ENCODE measurements around the gene TP53I11.

The TP53I11 gene

DNA sequence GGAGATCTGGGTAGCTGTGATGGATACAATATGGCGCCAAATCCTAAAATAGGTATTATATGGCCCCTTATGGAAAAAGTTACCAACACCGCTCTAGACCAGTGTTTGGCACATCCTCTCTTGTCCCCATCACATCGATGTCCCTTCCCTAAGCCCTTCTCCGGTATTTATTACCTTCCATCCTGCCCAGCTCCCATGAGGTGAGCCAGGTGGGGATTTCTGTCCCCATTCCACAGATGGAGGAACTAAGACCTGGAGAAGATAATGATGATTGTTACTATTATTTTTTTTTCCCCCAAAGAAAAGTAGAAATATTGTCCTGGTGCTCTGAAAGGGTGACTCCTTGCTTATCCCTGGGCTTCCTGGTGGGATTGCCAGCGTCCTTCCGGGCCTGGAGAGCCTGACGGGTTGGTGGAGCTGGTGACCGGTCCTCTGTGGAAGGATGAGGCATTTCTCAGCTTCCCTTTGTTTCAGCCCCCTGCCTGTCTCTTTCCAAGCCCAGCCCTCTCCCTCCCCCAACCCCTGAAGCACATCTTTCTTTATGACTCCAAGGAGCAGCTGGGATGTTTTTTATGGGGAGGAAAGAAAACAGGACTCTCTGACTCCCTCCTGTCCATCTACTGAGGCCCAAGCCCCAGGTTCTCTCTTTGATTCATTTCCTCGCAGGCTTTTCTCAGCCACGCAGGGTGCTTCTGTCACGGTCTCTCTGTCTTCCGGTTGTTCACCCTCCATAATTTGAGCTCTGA is 65.4 kb downstream of the TP53I11 start:
- DNase-seq (ENCODE audit: low spot score) = no peak

- no peak for DNase-seq (ENCODE audit: low spot score)
Measured at GRCh38 chr11:44884056-44884455, 66.6 kb downstream of the TP53I11 start.

- no peak for DNase-seq (ENCODE audit: low spot score)
Measured at GRCh38 chr11:44883277-44883676, 67.4 kb downstream of the TP53I11 start.

Data from NAMALWA (cell line).